GM21717 (cell line): Measurements from ENCODE around the gene ARHGEF19.

Source experiments
- ATAC-seq: cut with Tn5 transposase; IDR thresholded peaks from one replicate; pipeline ENCODE4 v1.9.1; 2021; ENCODE audit warnings: mild to moderate bottlenecking, moderate library complexity; ENCODE audit not compliant: unreplicated experiment

The ARHGEF19 gene

GRCh38 chr1:16244650-16245285 is 32.3 kb upstream of the ARHGEF19 start:
- ATAC-seq = no peak

DNA sequence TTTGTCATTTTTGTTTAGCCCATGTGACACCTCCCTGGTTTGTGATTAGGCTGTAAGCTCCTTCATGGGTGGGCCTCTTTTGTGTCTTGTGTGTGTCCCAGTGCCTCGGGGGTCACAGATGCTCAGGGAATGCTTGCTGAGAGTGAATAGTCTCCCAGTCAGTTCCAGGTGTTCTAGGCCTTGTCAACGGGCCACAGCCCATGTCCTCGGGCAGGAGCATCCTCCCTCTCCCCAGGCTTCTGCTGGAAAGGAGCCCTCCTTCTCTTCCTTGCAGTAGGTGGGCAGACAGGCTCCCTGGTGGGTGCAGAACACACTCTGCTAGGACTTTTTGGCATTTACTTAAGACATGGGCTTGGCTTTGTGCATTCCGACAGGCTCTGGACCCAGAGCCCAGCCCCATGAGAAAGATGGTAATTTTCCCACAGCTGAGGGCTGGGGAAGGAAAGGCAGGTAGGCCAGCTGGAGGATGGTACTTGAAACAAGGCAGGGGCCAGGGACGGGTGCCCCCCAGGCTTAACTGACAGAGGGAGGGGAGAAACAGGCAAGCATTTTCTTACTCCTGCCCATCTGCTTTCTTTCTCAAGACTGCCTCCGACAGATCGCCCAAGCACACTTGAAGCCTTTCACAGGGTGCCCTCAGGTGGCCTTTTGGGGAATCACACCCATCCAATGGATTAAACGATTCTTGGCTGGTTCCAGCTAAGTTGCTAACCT is 31.6 kb upstream of the ARHGEF19 start:
- no peak for ATAC-seq

DNA sequence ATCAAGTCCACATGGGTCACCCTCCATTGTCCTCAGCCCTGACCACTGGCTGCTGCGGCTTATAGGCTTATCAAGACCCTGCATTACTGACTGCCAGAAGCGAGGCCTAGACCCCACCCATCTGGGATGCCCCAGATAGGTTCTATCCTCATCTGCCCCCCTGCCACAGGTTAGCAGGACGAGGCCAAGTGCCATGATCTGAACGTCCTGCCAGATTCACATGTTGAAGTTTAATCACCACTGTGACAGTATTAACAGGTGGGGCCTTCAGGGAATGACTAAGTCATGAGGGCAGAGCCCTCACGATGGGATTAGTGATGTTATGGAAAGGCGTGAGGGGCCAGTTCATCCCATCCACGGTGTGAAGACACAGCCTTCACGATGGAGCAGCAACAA is 30.8 kb upstream of the ARHGEF19 start:
- ATAC-seq = no peak

DNA sequence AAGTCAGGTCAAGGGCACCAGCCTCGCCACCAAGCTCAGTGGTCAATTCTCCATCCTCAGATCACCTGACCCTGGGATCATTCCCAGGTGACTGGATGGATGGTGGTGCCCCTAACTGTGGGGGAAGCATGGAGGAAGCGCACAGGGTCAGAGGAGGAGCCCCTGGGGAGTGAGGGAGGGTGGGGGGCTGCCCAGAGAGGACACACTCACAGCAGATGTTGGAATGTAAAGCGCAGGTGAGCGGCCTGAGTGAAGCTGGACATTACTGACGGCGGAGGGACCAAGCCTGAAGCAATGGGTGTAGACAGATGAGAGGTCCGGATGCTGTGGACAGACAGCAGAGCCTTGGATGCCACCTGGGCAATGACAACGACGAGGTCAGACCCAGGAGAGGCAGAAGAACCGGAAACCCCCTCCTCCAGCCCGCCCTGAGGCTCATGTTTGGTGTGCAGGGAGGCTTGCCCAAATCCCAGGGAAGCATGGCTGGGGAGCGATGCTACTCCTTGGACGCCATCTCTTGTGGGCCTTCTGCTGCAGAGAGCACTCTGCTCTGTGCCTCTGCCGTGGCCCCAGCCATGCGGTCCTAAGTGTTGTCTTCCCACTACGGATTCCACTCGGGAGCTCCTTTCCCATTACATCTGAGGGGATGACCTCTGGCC is 30.2 kb upstream of the ARHGEF19 start:
- ATAC-seq = no peak

DNA sequence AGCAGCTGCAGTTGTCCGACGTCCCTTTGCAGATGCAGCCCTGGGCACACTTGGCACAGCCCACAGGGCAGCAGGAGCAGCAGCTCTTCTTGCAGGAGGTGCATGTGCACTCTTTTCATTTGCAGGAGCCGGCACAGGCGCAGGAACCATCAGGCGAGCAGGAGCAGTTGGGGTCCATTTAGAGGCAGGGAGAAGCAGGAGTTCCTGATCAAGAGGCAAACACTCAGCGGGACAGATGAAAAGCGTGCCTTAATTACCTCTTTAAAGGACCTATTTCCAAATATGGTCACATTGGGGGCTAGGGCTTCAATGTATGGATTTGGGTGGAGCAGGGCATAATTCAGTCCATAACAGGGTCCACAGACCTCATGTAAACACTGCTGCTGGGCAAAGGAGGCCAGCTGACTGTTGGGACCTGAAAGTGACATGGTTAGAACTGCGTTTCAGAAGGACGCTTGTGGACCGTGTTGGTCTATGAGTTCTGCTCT is 28.8 kb upstream of the ARHGEF19 start:
- ATAC-seq = no peak

GRCh38 chr1:16239972-16240491 is 27.6 kb upstream of the ARHGEF19 start:
- ATAC-seq = no peak

- ATAC-seq = no peak
These were observed 24.9 kb upstream of the ARHGEF19 start for GRCh38 chr1:16237343-16237830.

- ATAC-seq = peak; percentile 74
These were observed 24.3 kb upstream of the ARHGEF19 start, which contains the start of gene CPLANE2 for GRCh38 chr1:16236511-16237342. CPLANE2 (minus strand) TSS chr1:16237183; CDS start chr1:16236742, 441 bp downstream.

GRCh38 chr1:16235944-16236510 is 23.6 kb upstream of the ARHGEF19 start:
- ATAC-seq = peak; percentile 47

- no peak for ATAC-seq
These were observed 22.9 kb upstream of the ARHGEF19 start for GRCh38 chr1:16235347-16235746.

GRCh38 chr1:16233431-16233830 is 21.0 kb upstream of the ARHGEF19 start:
- ATAC-seq = no peak

DNA sequence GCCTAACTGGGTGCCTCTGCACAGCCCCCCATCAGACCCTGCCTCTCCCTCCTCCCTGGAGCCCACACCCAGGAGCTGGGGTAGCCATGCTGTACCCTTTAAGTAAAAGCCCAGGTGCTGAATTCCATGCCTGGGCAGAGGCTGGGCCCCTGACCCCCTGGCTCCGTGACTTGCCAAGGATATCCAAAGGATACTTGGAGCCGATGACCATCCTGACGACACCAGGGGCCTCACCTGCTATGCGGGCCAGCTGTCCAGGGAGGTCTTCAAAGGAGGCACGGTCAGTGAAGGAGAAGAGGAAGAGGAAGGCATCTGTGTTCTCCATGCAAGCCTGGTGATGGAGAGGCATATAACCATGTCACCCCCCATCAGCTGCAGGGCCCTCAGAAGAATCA is 19.9 kb upstream of the ARHGEF19 start:
- ATAC-seq = no peak

GRCh38 chr1:16231331-16232315 is 19.2 kb upstream of the ARHGEF19 start:
- no peak for ATAC-seq

DNA sequence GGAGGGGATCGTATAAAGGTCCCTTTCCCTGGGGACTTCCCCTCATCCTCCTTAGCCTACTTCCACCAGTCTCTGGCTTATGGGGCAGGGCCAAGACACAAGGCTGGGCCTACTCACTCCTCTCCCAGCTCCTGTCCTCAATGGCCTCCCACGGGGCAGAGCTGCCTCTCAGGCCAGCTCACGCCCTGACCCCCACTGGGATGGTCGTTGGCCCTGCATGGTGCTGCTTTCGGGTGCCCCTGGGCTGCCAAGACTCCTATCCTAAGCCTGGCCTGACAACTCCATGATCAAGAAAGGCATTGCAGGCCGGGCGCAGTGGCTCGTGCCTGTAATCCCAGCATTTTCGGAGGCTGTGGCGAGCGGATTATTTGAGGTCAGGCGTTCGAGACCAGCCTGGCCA is 18.3 kb upstream of the ARHGEF19 start:
- ATAC-seq = no peak

DNA sequence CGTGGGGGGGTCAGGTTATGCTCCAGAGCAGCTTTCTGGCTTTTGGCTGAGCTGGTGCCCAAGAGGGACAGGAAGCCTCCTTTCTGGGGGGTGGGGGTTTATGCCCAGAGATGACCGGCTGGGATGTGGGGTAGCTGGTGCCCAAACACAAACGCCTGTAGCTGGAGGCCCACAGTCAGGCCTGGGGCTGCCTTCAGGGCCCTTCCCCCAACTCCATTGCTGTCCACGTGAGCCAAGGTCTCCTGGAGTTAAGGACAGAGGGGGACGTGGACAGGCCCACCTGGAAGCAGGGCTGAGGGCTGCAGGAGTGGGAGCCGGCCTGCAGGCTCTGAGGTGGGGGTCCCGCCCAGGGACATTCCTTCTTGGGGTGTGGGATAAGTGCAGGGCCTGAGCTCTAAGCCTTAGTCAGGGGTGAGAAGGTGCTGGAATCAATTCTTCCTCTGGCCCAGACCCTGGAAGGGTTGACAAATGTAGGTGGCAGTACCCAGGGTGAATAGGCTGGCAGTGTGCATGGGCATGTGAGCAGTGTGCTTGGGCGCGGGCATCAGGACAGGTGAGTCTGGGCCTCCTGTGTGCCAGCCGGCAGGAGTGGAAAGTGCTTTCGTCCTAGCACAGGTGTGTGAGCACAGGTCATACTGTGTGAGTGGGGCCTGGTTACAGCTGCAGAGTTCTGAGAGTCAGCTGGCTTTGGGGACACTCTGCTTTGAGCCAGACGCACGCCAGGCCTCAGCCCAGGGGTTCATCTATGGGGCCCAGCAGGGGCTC is 17.7 kb upstream of the ARHGEF19 start:
- ATAC-seq = no peak

- no peak for ATAC-seq
These were observed 14.2 kb upstream of the ARHGEF19 start for GRCh38 chr1:16226490-16227179.

- ATAC-seq = no peak
These were observed 13.7 kb upstream of the ARHGEF19 start for GRCh38 chr1:16226129-16226489.

- ATAC-seq = no peak
These were observed 12.0 kb upstream of the ARHGEF19 start for GRCh38 chr1:16224472-16224871.
